H1 (cell line): ENCODE results near the gene SFT2D1. TPM values are rescaled to one million over a fixed set of nuclear protein-coding genes. Genes with fewer than 3 reads are reported as not detected.

Experiments
- ATF3 ChIP-seq: IDR thresholded peaks from 2 replicates; pipeline ENCODE4 v1.6.1; 2011; ENCODE audit warnings: low read depth, mild to moderate bottlenecking, low read length; ENCODE audit not compliant: insufficient read depth
- CHD7 ChIP-seq: fragments of 300-600 bp; sonication (generic); IDR thresholded peaks from 2 replicates; pipeline ENCODE4 v1.7.1; 2012; ENCODE audit warnings: low read length, moderate library complexity, mild to moderate bottlenecking, inconsistent platforms; ENCODE audit not compliant: insufficient replicate concordance
- CTCF ChIP-seq, 3 experiments: IDR thresholded peaks; 1 replicate in 2 of 3; 2 replicates in 1 of 3; pipeline versions ENCODE4 v1.5.1 to v1.6.1; 2011; ENCODE audit warnings: low read length in 3 of 3, mild to moderate bottlenecking in 3 of 3, inconsistent platforms in 2 of 3, low read depth in 1 of 3, moderate library complexity in 1 of 3; ENCODE audit not compliant: insufficient read depth in 1 of 3; ENCODE audit errors: control extremely low read depth in 1 of 3
- MAX ChIP-seq: IDR thresholded peaks from 2 replicates; pipeline ENCODE4 v1.6.1; 2012; ENCODE audit warnings: inconsistent platforms
- RAD21 ChIP-seq, 2 experiments: IDR thresholded peaks in 1 of 2; conservative IDR thresholded peaks in 1 of 2; 2 replicates each; pipeline ENCODE4 v1.6.1; 2011; ENCODE audit warnings: low read depth in 2 of 2, low read length in 2 of 2, improper control_type of control experiment in 1 of 2, inconsistent platforms in 1 of 2, mild to moderate bottlenecking in 1 of 2, moderate library complexity in 1 of 2
- polyA plus RNA-seq, 7 experiments: library from polyadenylated mRNA; depleted of rRNA in 3 of 7; stranded (reverse) in 5 of 7; unstranded in 2 of 7; fragments of >200 nt in 5 of 7; fragments of 200-250 nt in 2 of 7; gene quantifications; 1 replicate in 5 of 7; 2 replicates in 1 of 7; 4 replicates in 1 of 7; pipeline versions ENCODE4 v1.2.1 to v1.2.3, GENCODE V29; 2011 to 2013; ENCODE audit warnings: missing spikeins in 2 of 7, mixed read lengths in 2 of 7
- total RNA-seq: library from RNA; stranded (reverse); fragmentation: NEBNext Ultra II Directional; extraction: Animal tissue kit (Norgen Biotek cat#: 25700); gene quantifications from 2 replicates; pipeline ENCODE4 v1.2.1, GENCODE V29; 2021

Gene SFT2D1
- total and polyA plus RNA-seq, 2 of the 8 experiments (the other 6 are each of a cell fraction or from before 2014, with no cell fraction given): 52.3 to 76.1 TPM

DNA sequence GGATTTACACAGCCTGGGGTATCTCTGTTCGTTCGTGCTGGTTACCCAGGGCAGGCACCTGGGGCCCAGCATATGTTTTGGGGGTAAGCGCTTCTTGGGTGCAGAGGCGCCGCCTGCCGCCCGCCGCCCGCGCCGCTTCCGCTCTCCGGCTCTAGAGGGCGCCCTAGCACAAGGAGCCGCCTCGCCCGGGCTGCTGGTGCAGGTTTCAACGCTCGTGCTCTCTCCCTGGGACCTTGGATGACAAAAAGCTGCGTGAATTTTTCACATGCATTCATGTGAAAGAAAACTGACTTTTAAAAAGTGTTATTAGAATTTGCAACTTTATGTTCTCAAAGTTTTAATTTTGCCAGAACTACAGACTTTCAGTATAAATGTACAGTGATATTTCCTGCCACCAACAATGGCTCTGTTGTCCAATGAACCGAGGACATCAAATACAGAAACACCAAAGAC lies 66.6 kb downstream of the SFT2D1 start (continued):
- TF ChIP-seq CHD7: no peak
- TF ChIP-seq MAX: 0 out of 2 replicates have a peak, but pooled peaks have one; percentile 20
- peak; percentile 88 to 99 (median 88) for TF ChIP-seq CTCF (IDR thresholded peaks at IDR 0.05; ENCODE audit: control extremely low read depth in 1 of 3, insufficient read depth in 1 of 3, low read depth in 1 of 3, low read length in 3 of 3)
- peak; percentile 97 to 98 for TF ChIP-seq RAD21 (IDR thresholded peaks at IDR 0.05 in 1 of 2, conservative IDR thresholded peaks at IDR 0.05 in 1 of 2; ENCODE audit: low read depth in 2 of 2, low read length in 2 of 2)
- 0 out of 2 replicates have a peak, but pooled peaks have one; percentile 8 for TF ChIP-seq ATF3
